SK-N-SH (cell line): ENCODE data around the gene MINDY1. TPM values are rescaled to one million over a fixed set of nuclear protein-coding genes. Genes with fewer than 3 reads are reported as not detected.
A peak's percentile ranks its signal among the peaks of the same experiment; 100 is the strongest.

ENCODE experiments used
- CTCF ChIA-PET: fragments of 300-600, 350-600 bp; formaldehyde crosslinking; extraction: SDS; loops from one replicate; lab custom pipeline; 2021; lab: Yijun Ruan, JAX
- POLR2A ChIA-PET: fragments of 350-600 bp; sonication (Branson Sonifier 250); formaldehyde crosslinking; extraction: SDS; loops from one replicate; lab custom pipeline; 2020; ENCODE audit warnings: antibody characterized with exemption, inconsistent platforms; lab: Yijun Ruan, JAX
- DNase-seq: peaks from one replicate; pipeline ENCODE4 v3.0.0; 2012
- H2AFZ ChIP-seq: fragments of 200-600 bp; sonication (generic); 2 replicates; pipeline ENCODE4 v1.8.1; 2016; ENCODE audit warnings: antibody characterized with exemption, mild to moderate bottlenecking, low read depth
- H3F3A ChIP-seq: fragments of 200-600 bp; sonication (generic); replicated peaks from 2 replicates; pipeline ENCODE3; 2016; ENCODE audit warnings: antibody characterized with exemption, mild to moderate bottlenecking; ENCODE audit not compliant: insufficient read depth
- H3K27ac ChIP-seq, 2 experiments: fragments of 200-500 bp in 1 of 2; fragments of 200-600 bp in 1 of 2; sonication (Bioruptor generic) in 1 of 2; sonication (generic), shearing (Covaris generic) in 1 of 2; 2 replicates each; pipeline versions ENCODE4 v1.5.1 to v1.6.1; 2014 to 2016; ENCODE audit warnings: low read depth in 2 of 2, inconsistent platforms in 1 of 2, low read length in 1 of 2, mild to moderate bottlenecking in 1 of 2, mixed read lengths in 1 of 2
- H3K27me3 ChIP-seq: fragments of 200-600 bp; sonication (generic), shearing (Covaris generic); 2 replicates; pipeline ENCODE4 v1.6.1; 2016; ENCODE audit warnings: mixed run types; ENCODE audit not compliant: insufficient read depth
- H3K36me3 ChIP-seq, 2 experiments: fragments of 200-500 bp in 1 of 2; fragments of 200-600 bp in 1 of 2; sonication (Bioruptor generic) in 1 of 2; sonication (generic) in 1 of 2; replicated peaks in 1 of 2; 2 replicates each; pipeline versions ENCODE3 to v1.5.1; 2014 to 2016; ENCODE audit warnings: low read length in 1 of 2, mild to moderate bottlenecking in 1 of 2; ENCODE audit not compliant: insufficient read depth in 2 of 2, control insufficient read depth in 1 of 2
- H3K4me1 ChIP-seq, 2 experiments: fragments of 200-500 bp in 1 of 2; fragments of 200-600 bp in 1 of 2; sonication (Bioruptor generic) in 1 of 2; sonication (generic), shearing (Covaris generic) in 1 of 2; 2 replicates each; pipeline versions ENCODE4 v1.5.1 to v1.6.1; 2014 to 2016; ENCODE audit warnings: low read depth in 1 of 2, low read length in 1 of 2, mixed run types in 1 of 2; ENCODE audit not compliant: insufficient read depth in 2 of 2, control insufficient read depth in 1 of 2
- H3K4me2 ChIP-seq: fragments of 200-600 bp; sonication (generic), shearing (Covaris generic); 2 replicates; pipeline ENCODE4 v1.6.1; 2017; ENCODE audit warnings: mixed run types
- H3K4me3 ChIP-seq, 2 experiments: fragments of 200-500 bp in 1 of 2; fragments of 200-600 bp in 1 of 2; sonication (Bioruptor generic) in 1 of 2; sonication (generic), shearing (Covaris generic) in 1 of 2; 2 replicates each; pipeline versions ENCODE4 v1.5.1 to v1.8.1; 2014 to 2016; ENCODE audit warnings: low read depth in 2 of 2, inconsistent platforms in 1 of 2, low read length in 1 of 2, mild to moderate bottlenecking in 1 of 2, mixed read lengths in 1 of 2, moderate library complexity in 1 of 2
- H3K79me2 ChIP-seq: fragments of 200-600 bp; sonication (generic); 2 replicates; pipeline ENCODE4 v1.8.1; 2017; ENCODE audit warnings: mild to moderate bottlenecking; ENCODE audit not compliant: insufficient read depth
- H3K9ac ChIP-seq: fragments of 200-600 bp; sonication (generic); 2 replicates; pipeline ENCODE4 v1.6.1; 2017; ENCODE audit warnings: mixed run types
- H3K9me2 ChIP-seq: fragments of 200-600 bp; sonication (generic); 2 replicates; pipeline ENCODE4 v1.6.1; 2017; ENCODE audit warnings: mixed run types
- H3K9me3 ChIP-seq: fragments of 200-600 bp; sonication (generic); 2 replicates; pipeline ENCODE4 v1.6.1; 2017; ENCODE audit warnings: mixed run types, mild to moderate bottlenecking, moderate library complexity
- H4K20me1 ChIP-seq: fragments of 200-600 bp; sonication (generic); 2 replicates; pipeline ENCODE4 v1.6.1; 2017; ENCODE audit warnings: mild to moderate bottlenecking, mixed run types; ENCODE audit not compliant: insufficient read depth
- CHD2 ChIP-seq: fragments of 150-350 bp; IDR thresholded peaks from 2 replicates; pipeline ENCODE4 v1.6.1; 2018; ENCODE audit warnings: low read length; ENCODE audit not compliant: partially characterized antibody
- CTCF ChIP-seq: fragments of 200-600 bp; sonication (generic); IDR thresholded peaks from 2 replicates; pipeline ENCODE4 v1.6.1; 2017; ENCODE audit warnings: antibody characterized with exemption, mild to moderate bottlenecking, moderate library complexity
- FOSL2 ChIP-seq: IDR thresholded peaks from 2 replicates; pipeline ENCODE4 v1.4.0; 2012; ENCODE audit warnings: low read depth, mild to moderate bottlenecking, moderate library complexity, borderline replicate concordance
- JUND ChIP-seq: IDR thresholded peaks from 2 replicates; pipeline ENCODE4 v1.4.0; 2012
- POLR2AphosphoS5 ChIP-seq: IDR thresholded peaks from 2 replicates; pipeline ENCODE4 v1.6.1; 2012; ENCODE audit warnings: low read depth, low read length
- RAD21 ChIP-seq: IDR thresholded peaks from 2 replicates; pipeline ENCODE4 v1.6.1; 2012; ENCODE audit warnings: mild to moderate bottlenecking, low read length
- RFX5 ChIP-seq: IDR thresholded peaks from 2 replicates; pipeline ENCODE4 v1.6.1; 2012; ENCODE audit warnings: mild to moderate bottlenecking, improper control_type of control experiment, low read length
- RXRA ChIP-seq: IDR thresholded peaks from 2 replicates; pipeline ENCODE4 v1.4.0; 2012; ENCODE audit warnings: low read depth, mild to moderate bottlenecking, borderline replicate concordance
- TCF12 ChIP-seq: IDR thresholded peaks from 2 replicates; pipeline ENCODE4 v1.4.0; 2012
- ZBTB33 ChIP-seq: IDR thresholded peaks from 2 replicates; pipeline ENCODE4 v1.4.0; 2012; ENCODE audit warnings: low read depth, borderline replicate concordance
- WGBS: methylation state at CpG from one replicate; pipeline ENCODE4 v1.1.6; 2017; ENCODE audit warnings: low lambda C conversion rate; 5-methylcytosine and 5-hydroxymethylcytosine counted together
- polyA plus RNA-seq, 3 experiments: library from polyadenylated mRNA; depleted of rRNA; stranded (reverse); fragments of >200 nt; gene quantifications; 2 replicates each; pipeline ENCODE4 v1.2.3, GENCODE V29; 2012
- TF ChIP-seq, protein P1 (sequence below): IDR thresholded peaks from 2 replicates; pipeline ENCODE4 v1.6.1; 2012; ENCODE audit warnings: mild to moderate bottlenecking, low read depth, low read length, moderate library complexity
- TF ChIP-seq, protein P2 (sequence below): IDR thresholded peaks from 2 replicates; pipeline ENCODE4 v1.4.0; 2012; ENCODE audit warnings: low read depth
- TF ChIP-seq, protein P3 (sequence below): IDR thresholded peaks from 2 replicates; pipeline ENCODE4 v1.4.0; 2012; ENCODE audit warnings: low read depth, borderline replicate concordance

Gene MINDY1
- polyA plus RNA-seq, 1 of the 3 experiments (the other 2 are of a cell fraction): 6.0 TPM

DNA sequence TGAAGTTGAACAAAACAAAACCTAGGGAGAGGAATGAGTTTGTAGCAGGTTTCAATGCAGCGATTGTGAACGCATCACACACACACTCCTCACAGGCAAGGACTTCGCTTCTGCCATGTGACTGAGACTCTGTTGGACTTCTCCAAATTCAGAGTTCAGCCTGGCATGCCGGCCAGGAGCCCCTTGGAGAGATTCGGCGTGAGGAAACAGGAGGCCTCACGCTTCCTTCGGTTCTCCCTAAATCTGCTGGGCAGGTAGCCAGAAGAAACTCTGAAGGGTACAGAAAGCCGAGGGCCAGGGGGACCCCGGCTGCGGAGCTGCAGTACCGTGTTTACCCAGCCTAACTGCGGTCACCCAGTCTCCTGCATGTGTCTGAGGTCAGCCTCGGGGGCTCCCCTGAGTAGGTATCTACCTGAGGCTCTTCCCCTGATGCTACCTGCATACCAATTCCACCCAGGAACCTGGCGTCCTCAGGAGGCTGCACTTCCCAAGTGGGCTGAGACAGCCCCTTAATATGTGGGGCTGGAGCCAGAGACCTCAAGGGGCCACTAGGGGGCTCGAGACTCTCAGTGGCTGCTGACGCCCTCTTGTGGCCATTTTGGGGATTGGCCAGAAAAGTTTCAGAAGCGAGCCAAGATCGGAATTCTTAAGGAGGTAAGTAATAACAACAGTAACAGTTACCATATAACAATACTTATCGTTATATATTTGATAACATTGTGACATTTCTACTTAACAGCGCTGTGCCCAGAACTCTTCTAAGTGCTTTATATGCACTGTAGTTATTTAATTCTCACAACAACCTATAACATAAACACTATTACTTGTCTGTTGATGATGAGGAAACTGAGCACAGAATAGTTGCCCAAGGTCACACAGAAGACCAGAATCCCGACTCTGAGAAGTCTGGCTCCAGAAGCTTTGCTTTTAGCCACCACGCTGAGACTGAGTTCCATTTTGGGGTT is 27.3 kb downstream of the MINDY1 start (continued):
- TF ChIP-seq CTCF (peak; percentile 100), ZBTB33 (no peak), RAD21 (peak; percentile 76), RXRA (no peak), POLR2AphosphoS5 (no peak)
- TF ChIP-seq, protein P1, sequence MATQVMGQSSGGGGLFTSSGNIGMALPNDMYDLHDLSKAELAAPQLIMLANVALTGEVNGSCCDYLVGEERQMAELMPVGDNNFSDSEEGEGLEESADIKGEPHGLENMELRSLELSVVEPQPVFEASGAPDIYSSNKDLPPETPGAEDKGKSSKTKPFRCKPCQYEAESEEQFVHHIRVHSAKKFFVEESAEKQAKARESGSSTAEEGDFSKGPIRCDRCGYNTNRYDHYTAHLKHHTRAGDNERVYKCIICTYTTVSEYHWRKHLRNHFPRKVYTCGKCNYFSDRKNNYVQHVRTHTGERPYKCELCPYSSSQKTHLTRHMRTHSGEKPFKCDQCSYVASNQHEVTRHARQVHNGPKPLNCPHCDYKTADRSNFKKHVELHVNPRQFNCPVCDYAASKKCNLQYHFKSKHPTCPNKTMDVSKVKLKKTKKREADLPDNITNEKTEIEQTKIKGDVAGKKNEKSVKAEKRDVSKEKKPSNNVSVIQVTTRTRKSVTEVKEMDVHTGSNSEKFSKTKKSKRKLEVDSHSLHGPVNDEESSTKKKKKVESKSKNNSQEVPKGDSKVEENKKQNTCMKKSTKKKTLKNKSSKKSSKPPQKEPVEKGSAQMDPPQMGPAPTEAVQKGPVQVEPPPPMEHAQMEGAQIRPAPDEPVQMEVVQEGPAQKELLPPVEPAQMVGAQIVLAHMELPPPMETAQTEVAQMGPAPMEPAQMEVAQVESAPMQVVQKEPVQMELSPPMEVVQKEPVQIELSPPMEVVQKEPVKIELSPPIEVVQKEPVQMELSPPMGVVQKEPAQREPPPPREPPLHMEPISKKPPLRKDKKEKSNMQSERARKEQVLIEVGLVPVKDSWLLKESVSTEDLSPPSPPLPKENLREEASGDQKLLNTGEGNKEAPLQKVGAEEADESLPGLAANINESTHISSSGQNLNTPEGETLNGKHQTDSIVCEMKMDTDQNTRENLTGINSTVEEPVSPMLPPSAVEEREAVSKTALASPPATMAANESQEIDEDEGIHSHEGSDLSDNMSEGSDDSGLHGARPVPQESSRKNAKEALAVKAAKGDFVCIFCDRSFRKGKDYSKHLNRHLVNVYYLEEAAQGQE: 0 out of 2 replicates have a peak, but pooled peaks have one; percentile 57

DNA sequence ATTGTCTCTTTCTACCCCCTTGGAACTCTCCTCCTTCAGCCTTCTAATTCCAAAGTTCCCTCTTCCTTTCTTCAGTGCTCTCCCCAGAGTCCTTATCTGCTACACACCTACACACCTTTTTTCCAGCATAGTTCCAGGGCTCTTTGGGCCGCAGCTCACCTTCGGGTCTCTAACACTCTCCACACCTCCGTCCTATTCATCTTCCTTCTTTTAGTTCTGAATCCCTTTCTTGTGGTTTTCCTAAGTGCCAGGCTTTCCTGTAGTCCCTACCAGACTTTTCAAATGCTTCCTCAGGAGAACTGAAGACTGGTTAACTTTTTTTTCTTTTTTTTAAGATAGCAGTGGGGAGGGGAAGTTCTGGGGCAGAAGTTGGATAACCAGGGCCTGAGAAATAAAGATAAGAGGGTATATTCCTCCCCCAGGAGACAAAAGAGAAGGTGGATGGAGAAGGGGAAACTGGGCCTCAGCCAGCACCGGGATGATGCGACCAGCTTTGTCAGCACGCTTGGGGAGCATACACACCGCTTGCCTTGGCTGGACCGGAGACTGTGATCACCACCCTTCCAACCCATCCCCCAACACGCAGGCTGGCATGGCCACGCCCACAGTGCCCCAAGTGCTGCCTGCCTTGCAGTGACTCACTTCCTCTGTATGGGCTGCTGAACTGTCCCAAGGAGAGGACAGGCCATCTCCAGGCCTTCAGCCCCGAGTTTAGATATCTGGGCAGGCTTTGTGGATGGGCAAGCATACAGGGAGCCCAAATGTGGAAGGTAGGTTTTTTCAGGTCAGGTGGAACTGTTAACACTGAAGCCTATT is 29.6 kb downstream of the MINDY1 start:
- no peak for DNase-seq
- H3K9me3 ChIP-seq: no peaks in the 10 kb centered on the region
- TF ChIP-seq, protein P2, sequence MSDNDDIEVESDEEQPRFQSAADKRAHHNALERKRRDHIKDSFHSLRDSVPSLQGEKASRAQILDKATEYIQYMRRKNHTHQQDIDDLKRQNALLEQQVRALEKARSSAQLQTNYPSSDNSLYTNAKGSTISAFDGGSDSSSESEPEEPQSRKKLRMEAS: peak; percentile 80
- TF ChIP-seq, protein P1: peak; percentile 56; the same call in 1 of the 2 replicates
- TF ChIP-seq FOSL2: peak; percentile 81; the same call in 1 of the 2 replicates
- no peak for TF ChIP-seq RXRA
- TF ChIP-seq CHD2: peak; percentile 11
- TF ChIP-seq RFX5: no peak
- TF ChIP-seq JUND: peak; percentile 64; the same call in 1 of the 2 replicates
- TF ChIP-seq, protein P3, sequence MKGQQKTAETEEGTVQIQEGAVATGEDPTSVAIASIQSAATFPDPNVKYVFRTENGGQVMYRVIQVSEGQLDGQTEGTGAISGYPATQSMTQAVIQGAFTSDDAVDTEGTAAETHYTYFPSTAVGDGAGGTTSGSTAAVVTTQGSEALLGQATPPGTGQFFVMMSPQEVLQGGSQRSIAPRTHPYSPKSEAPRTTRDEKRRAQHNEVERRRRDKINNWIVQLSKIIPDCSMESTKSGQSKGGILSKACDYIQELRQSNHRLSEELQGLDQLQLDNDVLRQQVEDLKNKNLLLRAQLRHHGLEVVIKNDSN: no peak
- TF ChIP-seq POLR2AphosphoS5: peak; percentile 63; the same call in 1 of the 2 replicates
- TF ChIP-seq TCF12: peak; percentile 40; the same call in 1 of the 2 replicates
- H3K9me2 ChIP-seq: no peaks in the 10 kb centered on the region
- CTCF ChIA-PET: interaction anchor here (17.0 kb wide), 1 partner anchor 23 kb away, joined by 371 read pairs; the partner anchor contains the start of gene MINDY1
- H3K4me2 ChIP-seq: peak overlapping the region; percentile 60
- H3K27ac ChIP-seq: peak overlapping the region; percentile 77 to 87; a peak in 3 of 4 replicates
- H3K4me1 ChIP-seq: peaks cover 37 to 40% of the 10 kb centered on the region in 2 experiments
- no peaks in the 10 kb centered on the region for H3K27me3 ChIP-seq
- no peaks in the 10 kb centered on the region for H3K36me3 ChIP-seq
- POLR2A ChIA-PET: no interaction called here
- H3K4me3 ChIP-seq: no peak overlapping the region
- H4K20me1 ChIP-seq: peaks cover 16% of the 10 kb centered on the region
- peak overlapping the region; percentile 36; the same call in 1 of the 2 replicates for H3K9ac ChIP-seq
- H3F3A ChIP-seq: peaks cover 23% of the 10 kb centered on the region
- peak overlapping the region; percentile 27; the same call in 1 of the 2 replicates for H2AFZ ChIP-seq
- H3K79me2 ChIP-seq: peaks cover 29% of the 10 kb centered on the region
- 56% methylated on average over 7 of the region's 11 CpGs for whole genome bisulfite sequencing
